ENCODE measurements around the gene CDKAL1. TPM values are rescaled to one million over a fixed set of nuclear protein-coding genes. Genes with fewer than 3 reads are reported as not detected.

CDKAL1 gene
- total and polyA plus RNA-seq, 2 of the 8 experiments (the other 6 are each of a cell fraction or from before 2014, with no cell fraction given) = 8.4 to 24.6 TPM

- TF ChIP-seq ATF2 (IDR thresholded peaks at IDR 0.05; ENCODE audit: low read length) (no peak), SP4 (IDR thresholded peaks at IDR 0.05; ENCODE audit: low read length) (no peak), SIX5 (IDR thresholded peaks at IDR 0.05; ENCODE audit: low read depth, low read length) (no peak), TAF1 (IDR thresholded peaks at IDR 0.05; ENCODE audit: low read depth, low read length) (no peak)
Measured at GRCh38 chr6:20582586-20583443, 48.6 kb downstream of the CDKAL1 start (continued).

Data from H1 (cell line).